Hepatic stellate cell (primary cell): ENCODE results near the gene ATP8B1.
"Not testable (repeated sequence)": the region's sequence is repeated elsewhere in the genome, so short reads cannot be mapped to it uniquely, and the experiment has no call there.

ENCODE experiments used
- DNase-seq: peaks from one replicate; pipeline ENCODE4 v3.0.0; 2011; ENCODE audit warnings: low spot score

ATP8B1 gene

GRCh38 chr18:57803103-57803969 lies at the start of gene ATP8B1:
ATP8B1 (minus strand) TSS chr18:57803315; CDS start chr18:57731807, 71,508 bp downstream.
- DNase-seq, result peak; percentile 79

- DNase-seq, result no peak
These were observed 46.9 kb upstream of the ATP8B1 start for GRCh38 chr18:57850063-57850462.

- not testable (repeated sequence) for DNase-seq
These were observed 45.3 kb upstream of the ATP8B1 start for GRCh38 chr18:57848374-57848773.

GRCh38 chr18:57847431-57847830 lies 44.3 kb upstream of the ATP8B1 start:
- not testable (repeated sequence) for DNase-seq

- DNase-seq, result peak; percentile 75
These were observed 43.1 kb upstream of the ATP8B1 start for GRCh38 chr18:57846258-57846657.

GRCh38 chr18:57845605-57846074 lies 42.5 kb upstream of the ATP8B1 start:
- DNase-seq, result no peak

- DNase-seq, result no peak
These were observed 41.2 kb upstream of the ATP8B1 start for GRCh38 chr18:57844319-57844718.

- DNase-seq, result no peak
These were observed 40.3 kb upstream of the ATP8B1 start for GRCh38 chr18:57843386-57843785.

GRCh38 chr18:57841568-57841967 lies 38.5 kb upstream of the ATP8B1 start:
- no peak for DNase-seq

GRCh38 chr18:57839942-57840381 lies 36.8 kb upstream of the ATP8B1 start:
- DNase-seq, result peak; percentile 66

- DNase-seq, result no peak
These were observed 34.9 kb upstream of the ATP8B1 start for GRCh38 chr18:57837917-57838548.

GRCh38 chr18:57836557-57836956 lies 33.4 kb upstream of the ATP8B1 start:
- DNase-seq, result no peak

- DNase-seq, result no peak
These were observed 32.8 kb upstream of the ATP8B1 start for GRCh38 chr18:57835904-57836303.

GRCh38 chr18:57834616-57835015 lies 31.5 kb upstream of the ATP8B1 start:
- no peak for DNase-seq

GRCh38 chr18:57833441-57834101 lies 30.5 kb upstream of the ATP8B1 start:
- peak; percentile 49 for DNase-seq

GRCh38 chr18:57832730-57833129 lies 29.6 kb upstream of the ATP8B1 start:
- DNase-seq, result no peak

- DNase-seq, result no peak
These were observed 28.7 kb upstream of the ATP8B1 start for GRCh38 chr18:57831597-57832377.

- no peak for DNase-seq
These were observed 24.5 kb upstream of the ATP8B1 start for GRCh38 chr18:57827646-57828045.

GRCh38 chr18:57826252-57826651 lies 23.1 kb upstream of the ATP8B1 start:
- no peak for DNase-seq

- not testable (repeated sequence) for DNase-seq
These were observed 17.5 kb upstream of the ATP8B1 start for GRCh38 chr18:57820583-57820982.

GRCh38 chr18:57819671-57820460 lies 16.8 kb upstream of the ATP8B1 start:
- DNase-seq, result peak; percentile 46
